HCT116 (cell line): ENCODE measurements around the gene TBXAS1. TPM values are rescaled to one million over a fixed set of nuclear protein-coding genes. Genes with fewer than 3 reads are reported as not detected.

Experiments used
- ATAC-seq: fragments of 200-7000 bp; cut with Tn5 transposase; 2 replicates; pipeline ENCODE4 v1.9.1; 2020; ENCODE audit warnings: mild to moderate bottlenecking, moderate library complexity
- BruUV-seq: library from RNA; stranded (reverse); fragments of 400-500 nt; replicated peaks from 2 replicates; lab custom pipeline; 2021; lab: Mats Ljungman, UMichigan
- CTCF ChIA-PET: fragments of 300-600 bp; sonication (Branson Sonifier 250); formaldehyde crosslinking; loops from one replicate; lab custom pipeline; 2021; ENCODE audit warnings: antibody characterized with exemption; lab: Charles Lee
- POLR2A ChIA-PET: fragments of 300-600, 350-600 bp; sonication (Branson Sonifier 250); formaldehyde crosslinking; loops from one replicate; lab custom pipeline; 2021; ENCODE audit warnings: antibody characterized with exemption; lab: Charles Lee
- RAD21 ChIA-PET, 2 experiments: fragments of 300-600 bp; sonication (Branson Sonifier 250); formaldehyde crosslinking; loops; one replicate each; lab custom pipeline; 2023; ENCODE audit warnings: low total read pairs in 2 of 2; ENCODE audit not compliant: uncharacterized antibody in 2 of 2, unreplicated experiment in 2 of 2, low non-redundant PET in 1 of 2; lab: Charles Lee
- DNase-seq: peaks from one replicate; pipeline ENCODE4 v3.0.0-alpha.2; 2010; ENCODE audit warnings: low read depth, low spot score
- H2AFZ ChIP-seq: fragments of 200-600 bp; shearing (Covaris generic), sonication (generic); 2 replicates; pipeline ENCODE4 v1.6.1; 2017; ENCODE audit warnings: low read depth, mixed run types, mixed read lengths, antibody characterized with exemption, low read length; ENCODE audit not compliant: poor library complexity, severe bottlenecking
- H3K27ac ChIP-seq: 2 replicates; pipeline ENCODE4 v1.5.1; 2012; ENCODE audit warnings: low read depth, low read length
- H3K27me3 ChIP-seq: fragments of 200-600 bp; sonication (generic); 2 replicates; pipeline ENCODE4 v1.6.1; 2016; ENCODE audit warnings: mixed run types, low read length, mixed read lengths; ENCODE audit not compliant: insufficient read depth
- H3K36me3 ChIP-seq, 2 experiments: fragments of 200-500 bp in 1 of 2; fragments of 200-600 bp in 1 of 2; sonication (Bioruptor generic) in 1 of 2; sonication (generic) in 1 of 2; 2 replicates each; pipeline versions ENCODE4 v1.5.1 to v1.6.1; 2014 to 2016; ENCODE audit warnings: low read length in 2 of 2, inconsistent platforms in 1 of 2, mixed read lengths in 1 of 2, mixed run types in 1 of 2; ENCODE audit not compliant: insufficient read depth in 2 of 2, control insufficient read depth in 1 of 2
- H3K4me1 ChIP-seq, 2 experiments: fragments of 200-600 bp in 1 of 2; sonication (generic) in 1 of 2; 2 replicates each; pipeline versions ENCODE4 v1.5.1 to v1.6.1; 2012 to 2017; ENCODE audit warnings: low read length in 2 of 2, inconsistent platforms in 1 of 2, mild to moderate bottlenecking in 1 of 2, mixed read lengths in 1 of 2, mixed run types in 1 of 2, moderate library complexity in 1 of 2; ENCODE audit not compliant: insufficient read depth in 2 of 2, control insufficient read depth in 1 of 2
- H3K4me2 ChIP-seq: fragments of 200-600 bp; sonication (generic); 2 replicates; pipeline ENCODE4 v1.6.1; 2017; ENCODE audit warnings: mixed run types, low read length, mixed read lengths
- H3K4me3 ChIP-seq, 2 experiments: fragments of 200-600 bp in 1 of 2; sonication (generic) in 1 of 2; replicated peaks in 1 of 2; 2 replicates each; pipeline ENCODE4 v1.5.1; 2011 to 2016; ENCODE audit warnings: low read length in 2 of 2, control low read depth in 1 of 2, low read depth in 1 of 2, mild to moderate bottlenecking in 1 of 2, mixed read lengths in 1 of 2, mixed run types in 1 of 2
- H3K79me2 ChIP-seq: fragments of 200-600 bp; sonication (generic); 2 replicates; pipeline ENCODE4 v1.6.1; 2017; ENCODE audit warnings: mild to moderate bottlenecking, mixed run types, low read length, moderate library complexity, mixed read lengths; ENCODE audit not compliant: insufficient read depth
- H3K9ac ChIP-seq: fragments of 200-600 bp; sonication (generic); 2 replicates; pipeline ENCODE4 v1.6.1; 2016; ENCODE audit warnings: low read length, mixed read lengths
- H3K9me2 ChIP-seq: fragments of 200-600 bp; sonication (generic), shearing (Covaris generic); 2 replicates; pipeline ENCODE4 v1.6.1; 2017; ENCODE audit warnings: mixed run types, mild to moderate bottlenecking, moderate library complexity; ENCODE audit not compliant: insufficient read depth
- H3K9me3 ChIP-seq, 2 experiments: fragments of 200-500 bp in 1 of 2; fragments of 200-600 bp in 1 of 2; sonication (Bioruptor generic) in 1 of 2; sonication (generic) in 1 of 2; 2 replicates each; pipeline ENCODE4 v1.6.1; 2014 to 2017; ENCODE audit warnings: low read length in 2 of 2, mixed read lengths in 2 of 2, inconsistent platforms in 1 of 2, low read depth in 1 of 2, mild to moderate bottlenecking in 1 of 2, mixed run types in 1 of 2, moderate library complexity in 1 of 2; ENCODE audit not compliant: control insufficient read depth in 1 of 2, insufficient read depth in 1 of 2
- H4K20me1 ChIP-seq: fragments of 200-600 bp; sonication (generic), shearing (Covaris generic); 2 replicates; pipeline ENCODE4 v1.6.1; 2017; ENCODE audit warnings: mixed run types, mild to moderate bottlenecking, moderate library complexity; ENCODE audit not compliant: insufficient read depth
- CEBPB ChIP-seq: IDR thresholded peaks from 2 replicates; pipeline ENCODE4 v1.6.1; 2012; ENCODE audit warnings: low read depth
- CTCF ChIP-seq, 3 experiments: fragments of 200-600 bp in 1 of 3; sonication (generic) in 1 of 3; IDR thresholded peaks in 2 of 3; conservative IDR thresholded peaks in 1 of 3; 2 replicates each; pipeline ENCODE4 v1.5.1; 2012 to 2017; ENCODE audit warnings: low read depth in 2 of 3, low read length in 2 of 3, antibody characterized with exemption in 1 of 3, borderline replicate concordance in 1 of 3, control low read depth in 1 of 3, mild to moderate bottlenecking in 1 of 3, mixed read lengths in 1 of 3, mixed run types in 1 of 3, moderate library complexity in 1 of 3; ENCODE audit not compliant: insufficient read depth in 1 of 3
- EGR1 ChIP-seq: IDR thresholded peaks from 2 replicates; pipeline ENCODE4 v1.6.1; 2012; ENCODE audit warnings: low read depth
- ELF1 ChIP-seq: IDR thresholded peaks from 2 replicates; pipeline ENCODE4 v1.6.1; 2012; ENCODE audit warnings: low read depth, borderline replicate concordance
- EZH2 ChIP-seq: fragments of 200-600 bp; sonication (generic); IDR thresholded peaks from 2 replicates; pipeline ENCODE4 v1.6.1; 2017; ENCODE audit warnings: antibody characterized with exemption, mixed run types
- EZH2phosphoT487 ChIP-seq: fragments of 200-600 bp; IDR thresholded peaks from 2 replicates; pipeline ENCODE4 v1.6.1; 2018; ENCODE audit warnings: antibody characterized with exemption, borderline replicate concordance
- FOSL1 ChIP-seq: IDR thresholded peaks from 2 replicates; pipeline ENCODE4 v1.6.1; 2012; ENCODE audit warnings: low read depth
- JUND ChIP-seq: IDR thresholded peaks from 2 replicates; pipeline ENCODE4 v1.6.1; 2012
- RAD21 ChIP-seq: IDR thresholded peaks from 2 replicates; pipeline ENCODE4 v1.6.1; 2012; ENCODE audit warnings: low read depth, mild to moderate bottlenecking
- REST ChIP-seq: IDR thresholded peaks from 2 replicates; pipeline ENCODE4 v1.6.1; 2012; ENCODE audit warnings: low read depth
- SIN3A ChIP-seq: IDR thresholded peaks from 2 replicates; pipeline ENCODE4 v1.6.1; 2012; ENCODE audit warnings: low read depth
- SRF ChIP-seq: IDR thresholded peaks from 2 replicates; pipeline ENCODE4 v1.6.1; 2012; ENCODE audit warnings: low read depth
- ZBTB33 ChIP-seq: IDR thresholded peaks from 2 replicates; pipeline ENCODE4 v1.6.1; 2011; ENCODE audit warnings: mild to moderate bottlenecking, low read length, moderate library complexity; ENCODE audit not compliant: insufficient replicate concordance; ENCODE audit errors: extremely low read depth
- ZFX ChIP-seq: fragments of 450-650 bp; IDR thresholded peaks from 2 replicates; pipeline ENCODE4 v1.6.1; 2017
- ZNF274 ChIP-seq: fragments of 200-500 bp; sonication (Bioruptor generic); IDR thresholded peaks from 2 replicates; pipeline ENCODE4 v1.6.1; 2014; ENCODE audit warnings: mild to moderate bottlenecking, low read depth, low read length, inconsistent platforms
- intact Hi-C: fragments of 100-400 bp; cut with micrococcal nuclease; formaldehyde crosslinking; loops from 2 replicates; pipeline ENCODE4 v1.10.0; 2022
- total RNA-seq: library from RNA; stranded (reverse); gene quantifications from one replicate; pipeline ENCODE4 v1.2.1, GENCODE V29; 2021; ENCODE audit not compliant: unreplicated experiment

Gene TBXAS1
- total RNA-seq, 1 experiment from 2014 or later = 1.4 TPM

- Histone ChIP-seq H3K9me2 (no peaks in the 10 kb centered on the region), H4K20me1 (no peaks in the 10 kb centered on the region), H3K27ac (no peak overlapping the region), H3K4me1 (no peaks in the 10 kb centered on the region), H3K9ac (no peak overlapping the region), H3K36me3 (no peaks in the 10 kb centered on the region), H3K79me2 (no peaks in the 10 kb centered on the region), H3K9me3 (no peaks in the 10 kb centered on the region), H3K4me3 (no peak overlapping the region), H3K4me2 (no peak overlapping the region), H2AFZ (no peak overlapping the region), H3K27me3 (no peaks in the 10 kb centered on the region)
- intact Hi-C loops = no loop called here
- DNase-seq (no peak), ATAC-seq (no peak)
- RAD21 ChIA-PET = no interaction called here
- no TSS peak for BruUV-seq
- POLR2A ChIA-PET = no interaction called here
- CTCF ChIA-PET = interaction anchor here (0.6 kb wide), 1 partner anchor 298 kb away, joined by 4 read pairs; no protein-coding TSS in a partner anchor
- TF ChIP-seq SIN3A (no peak), SRF (no peak), ZFX (no peak), CEBPB (no peak), REST (no peak), CTCF (IDR thresholded peaks at IDR 0.05 in 2 of 3, conservative IDR thresholded peaks at IDR 0.05 in 1 of 3; ENCODE audit: borderline replicate concordance in 1 of 3, insufficient read depth in 1 of 3, low read depth in 2 of 3, low read length in 2 of 3) (no peak), EZH2 (no peak), ZNF274 (no peak), ZBTB33 (no peak), EGR1 (no peak), RAD21 (no peak), EZH2phosphoT487 (no peak), ELF1 (no peak), FOSL1 (no peak), JUND (no peak)
These were observed 197.9 kb downstream of the TBXAS1 start for GRCh38 chr7:140026935-140027334.
